ENCODE data around the gene SREBF2.

The SREBF2 gene

GRCh38 chr22:41832553-41833368, at the start of gene SREBF2:
TSS of gene SREBF2 (plus strand) at chr22:41833105. CDS start at chr22:41833271, 166 bp downstream.
- CTCF ChIA-PET, result interaction anchor here (0.6 kb wide), 1 partner anchor 146 kb away, joined by 3 read pairs; no protein-coding TSS in a partner anchor
- H3K27ac ChIP-seq, result peak within 1 kb of the TSS; percentile 95
- peak; percentile 96 for DNase-seq (ENCODE audit: low spot score)
- TF ChIP-seq CTCF (conservative IDR thresholded peaks at IDR 0.05; ENCODE audit: low read depth), result no peak
- POLR2A ChIA-PET (ENCODE audit: low non-redundant PET), result interaction anchor here (0.5 to 1.1 kb wide), 3 partner anchors 12 to 165 kb away, joined by 3 to 7 read pairs (median 3); no protein-coding TSS in a partner anchor

- no peak for TF ChIP-seq CTCF (conservative IDR thresholded peaks at IDR 0.05; ENCODE audit: low read depth)
- POLR2A ChIA-PET (ENCODE audit: low non-redundant PET), result no interaction called here
- CTCF ChIA-PET, result no interaction called here
- DNase-seq (ENCODE audit: low spot score), result no peak
- no peak overlapping the region for H3K27ac ChIP-seq
Observed at GRCh38 chr22:41787331-41787730, 45.6 kb upstream of the SREBF2 start.

GRCh38 chr22:41793871-41794270, 39.0 kb upstream of the SREBF2 start:
- DNase-seq (ENCODE audit: low spot score), result no peak
- CTCF ChIA-PET, result no interaction called here
- POLR2A ChIA-PET (ENCODE audit: low non-redundant PET), result no interaction called here

GRCh38 chr22:41798736-41799135, 34.2 kb upstream of the SREBF2 start:
- POLR2A ChIA-PET (ENCODE audit: low non-redundant PET), result no interaction called here
- CTCF ChIA-PET, result interaction anchor here (1.4 kb wide), 1 partner anchor 52 kb away, joined by 3 read pairs; no protein-coding TSS in a partner anchor
- no peak for DNase-seq (ENCODE audit: low spot score)
- H3K27ac ChIP-seq, result no peak overlapping the region; the same call in 1 of the 2 replicates
- TF ChIP-seq CTCF (conservative IDR thresholded peaks at IDR 0.05; ENCODE audit: low read depth), result no peak

More at GRCh38 chr22:41793871-41794270, 39.0 kb upstream of the SREBF2 start:
- H3K27ac ChIP-seq, result no peak overlapping the region
- TF ChIP-seq CTCF (conservative IDR thresholded peaks at IDR 0.05; ENCODE audit: low read depth), result no peak

- no peak for TF ChIP-seq CTCF (conservative IDR thresholded peaks at IDR 0.05; ENCODE audit: low read depth)
- peak overlapping the region; percentile 82 for H3K27ac ChIP-seq
- CTCF ChIA-PET, result interaction anchor here (0.7 to 1.4 kb wide), 3 partner anchors 53 to 512 kb away, joined by 3 read pairs; no protein-coding TSS in a partner anchor
- POLR2A ChIA-PET (ENCODE audit: low non-redundant PET), result interaction anchor here (0.6 kb wide), 1 partner anchor 42 kb away, joined by 6 read pairs; no protein-coding TSS in a partner anchor
- DNase-seq (ENCODE audit: low spot score), result peak; percentile 6
Observed at GRCh38 chr22:41799486-41800347, 33.2 kb upstream of the SREBF2 start.

Data from RWPE1 (cell line).